Upper lobe of left lung (tissue), 6 donors: Measurements from ENCODE around the gene CADM1. TPM values are rescaled to one million over a fixed set of nuclear protein-coding genes. Genes with fewer than 3 reads are reported as not detected.

Experiments used
- ATAC-seq, 2 donors: fragments of 200-7000 bp; cut with Tn5 transposase; one replicate each; pipeline ENCODE4 v1.9.1; 2022; ENCODE audit warnings: mild to moderate bottlenecking in 2 of 2, moderate library complexity in 2 of 2; ENCODE audit not compliant: low FRiP score in 2 of 2
- DNase-seq, 2 donors: peaks; one replicate each; pipeline ENCODE4 v3.0.0-alpha.2; 2019 to 2020
- H3K27ac ChIP-seq, 4 donors: fragments of 200-600 bp; sonication (generic); one replicate each; pipeline ENCODE4 v1.5.1; 2016 to 2019
- H3K27me3 ChIP-seq, 4 donors: fragments of 200-600 bp; sonication (generic); one replicate each; pipeline ENCODE4 v1.5.1; 2017 to 2019
- H3K36me3 ChIP-seq, 4 donors: fragments of 200-600 bp; sonication (generic); one replicate each; pipeline ENCODE4 v1.5.1; 2016 to 2019
- H3K4me1 ChIP-seq, 4 donors: fragments of 200-600 bp; sonication (generic); one replicate each; pipeline ENCODE4 v1.5.1; 2018 to 2019
- H3K4me3 ChIP-seq, 4 donors: fragments of 200-600 bp; sonication (generic); one replicate each; pipeline ENCODE4 v1.5.1; 2017 to 2019; ENCODE audit warnings: mild to moderate bottlenecking in 2 of 4, moderate library complexity in 1 of 4
- H3K9me3 ChIP-seq, 4 donors: fragments of 200-600 bp; sonication (generic); one replicate each; pipeline ENCODE4 v1.5.1; 2018 to 2019
- CTCF ChIP-seq, 6 experiments: fragments of 450-650 bp in 4 of 6; fragments of 200-600 bp in 2 of 6; sonication (generic) in 2 of 6; IDR thresholded peaks; one replicate each; pipeline ENCODE4 v1.5.1; 2016 to 2019; ENCODE audit warnings: antibody characterized with exemption in 6 of 6
- EP300 ChIP-seq, 4 donors: sonication (generic); formaldehyde crosslinking; IDR thresholded peaks; one replicate each; pipeline ENCODE4 v1.5.1; 2017; ENCODE audit warnings: antibody characterized with exemption in 4 of 4, control low read depth in 2 of 4
- POLR2A ChIP-seq, 4 donors: fragments of 450-650 bp; IDR thresholded peaks; one replicate each; pipeline ENCODE4 v1.5.1; 2016 to 2017; ENCODE audit warnings: antibody characterized with exemption in 4 of 4, mild to moderate bottlenecking in 2 of 4
- POLR2AphosphoS5 ChIP-seq, 2 donors: sonication (generic); formaldehyde crosslinking; IDR thresholded peaks; one replicate each; pipeline ENCODE4 v1.5.1; 2017; ENCODE audit warnings: antibody characterized with exemption in 2 of 2
- WGBS, 2 donors: methylation state at CpG; one replicate each; pipeline ENCODE4 v1.1.5; 2017 to 2018; 5-methylcytosine and 5-hydroxymethylcytosine counted together
- total RNA-seq, 6 donors: library from RNA; depleted of rRNA in 4 of 6; stranded (reverse); fragments of >200 nt in 4 of 6; gene quantifications; one replicate each; pipeline versions ENCODE4 v1.1.0 to v1.2.1, GENCODE V29; 2016 to 2021
- donor health status: DM: no; HTN: no; CAD: no; lungs with moderate emphysema.
- donor health status: DM: no; HTN: yes; CAD: no; lungs with severe emphysema.

Gene CADM1
- total RNA-seq, 6 donors from 2014 or later = 69.9 to 212 (median 125) TPM

GRCh38 chr11:115207916-115208315 lies 296.3 kb downstream of the CADM1 start:
- Histone ChIP-seq H3K4me3 (no peak overlapping the region), H3K27ac (no peak overlapping the region), H3K36me3 (no peaks in the 10 kb centered on the region), H3K4me1 (peaks cover 0 to 2% (median 0%) of the 10 kb centered on the region in 4 donors), H3K27me3 (no peaks in the 10 kb centered on the region), H3K9me3 (no peaks in the 10 kb centered on the region)
- 65 to 97% methylated on average over 1 of the region's 1 CpG for WGBS, 2 donors
- ATAC-seq (no peak), DNase-seq (no peak)
- TF ChIP-seq POLR2AphosphoS5 (IDR thresholded peaks at IDR 0.05) (no peak), EP300 (IDR thresholded peaks at IDR 0.05) (no peak), POLR2A (IDR thresholded peaks at IDR 0.05) (no peak), CTCF (IDR thresholded peaks at IDR 0.05) (no peak)

- no peaks in the 10 kb centered on the region for H3K9me3 ChIP-seq
- H3K4me1 ChIP-seq = peaks cover 0 to 2% (median 0%) of the 10 kb centered on the region in 4 donors
- H3K27me3 ChIP-seq = no peaks in the 10 kb centered on the region
- ATAC-seq = no peak
- H3K36me3 ChIP-seq = no peaks in the 10 kb centered on the region
- DNase-seq = no peak
- WGBS, 2 donors = 46 to 54% methylated on average over 4 of the region's 4 CpGs
- H3K4me3 ChIP-seq = no peak overlapping the region
- H3K27ac ChIP-seq = no peak overlapping the region
- no peak for TF ChIP-seq EP300 (IDR thresholded peaks at IDR 0.05)
- TF ChIP-seq POLR2AphosphoS5 (IDR thresholded peaks at IDR 0.05) = no peak
- TF ChIP-seq CTCF (IDR thresholded peaks at IDR 0.05) = no peak
These were observed 297.0 kb downstream of the CADM1 start for GRCh38 chr11:115207166-115207591.

GRCh38 chr11:115206365-115207022 lies 297.7 kb downstream of the CADM1 start:
- no peak for ATAC-seq
- no peak overlapping the region for H3K4me3 ChIP-seq
- no peaks in the 10 kb centered on the region for H3K27me3 ChIP-seq
- no peaks in the 10 kb centered on the region for H3K36me3 ChIP-seq
- no peak for DNase-seq
- H3K4me1 ChIP-seq = peaks cover 0 to 2% (median 0%) of the 10 kb centered on the region in 4 donors
- no peaks in the 10 kb centered on the region for H3K9me3 ChIP-seq
- TF ChIP-seq CTCF (IDR thresholded peaks at IDR 0.05) (no peak), EP300 (IDR thresholded peaks at IDR 0.05) (no peak), POLR2AphosphoS5 (IDR thresholded peaks at IDR 0.05) (no peak), POLR2A (IDR thresholded peaks at IDR 0.05) (no peak)
- H3K27ac ChIP-seq = no peak overlapping the region
- WGBS, 2 donors = 70 to 72% methylated on average over 7 of the region's 7 CpGs

- 37 to 45% methylated on average over 2 of the region's 2 CpGs for WGBS, 2 donors
- H3K36me3 ChIP-seq = no peaks in the 10 kb centered on the region
- TF ChIP-seq POLR2A (IDR thresholded peaks at IDR 0.05) = no peak
- TF ChIP-seq CTCF (IDR thresholded peaks at IDR 0.05) = no peak
- TF ChIP-seq EP300 (IDR thresholded peaks at IDR 0.05) = no peak
- TF ChIP-seq POLR2AphosphoS5 (IDR thresholded peaks at IDR 0.05) = no peak
- H3K4me1 ChIP-seq = peaks cover 0 to 2% (median 0%) of the 10 kb centered on the region in 4 donors
- no peak overlapping the region for H3K27ac ChIP-seq
- DNase-seq (no peak), ATAC-seq (no peak)
- H3K27me3 ChIP-seq = no peaks in the 10 kb centered on the region
- H3K4me3 ChIP-seq = no peak overlapping the region
- no peaks in the 10 kb centered on the region for H3K9me3 ChIP-seq
These were observed 301.2 kb downstream of the CADM1 start for GRCh38 chr11:115202900-115203552.
